ENCODE measurements around the gene ERI3.
A peak's percentile ranks its signal among the peaks of the same experiment; 100 is the strongest.

ERI3 gene, protein sequence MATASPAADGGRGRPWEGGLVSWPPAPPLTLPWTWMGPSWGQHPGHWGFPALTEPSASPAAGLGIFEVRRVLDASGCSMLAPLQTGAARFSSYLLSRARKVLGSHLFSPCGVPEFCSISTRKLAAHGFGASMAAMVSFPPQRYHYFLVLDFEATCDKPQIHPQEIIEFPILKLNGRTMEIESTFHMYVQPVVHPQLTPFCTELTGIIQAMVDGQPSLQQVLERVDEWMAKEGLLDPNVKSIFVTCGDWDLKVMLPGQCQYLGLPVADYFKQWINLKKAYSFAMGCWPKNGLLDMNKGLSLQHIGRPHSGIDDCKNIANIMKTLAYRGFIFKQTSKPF

DNA sequence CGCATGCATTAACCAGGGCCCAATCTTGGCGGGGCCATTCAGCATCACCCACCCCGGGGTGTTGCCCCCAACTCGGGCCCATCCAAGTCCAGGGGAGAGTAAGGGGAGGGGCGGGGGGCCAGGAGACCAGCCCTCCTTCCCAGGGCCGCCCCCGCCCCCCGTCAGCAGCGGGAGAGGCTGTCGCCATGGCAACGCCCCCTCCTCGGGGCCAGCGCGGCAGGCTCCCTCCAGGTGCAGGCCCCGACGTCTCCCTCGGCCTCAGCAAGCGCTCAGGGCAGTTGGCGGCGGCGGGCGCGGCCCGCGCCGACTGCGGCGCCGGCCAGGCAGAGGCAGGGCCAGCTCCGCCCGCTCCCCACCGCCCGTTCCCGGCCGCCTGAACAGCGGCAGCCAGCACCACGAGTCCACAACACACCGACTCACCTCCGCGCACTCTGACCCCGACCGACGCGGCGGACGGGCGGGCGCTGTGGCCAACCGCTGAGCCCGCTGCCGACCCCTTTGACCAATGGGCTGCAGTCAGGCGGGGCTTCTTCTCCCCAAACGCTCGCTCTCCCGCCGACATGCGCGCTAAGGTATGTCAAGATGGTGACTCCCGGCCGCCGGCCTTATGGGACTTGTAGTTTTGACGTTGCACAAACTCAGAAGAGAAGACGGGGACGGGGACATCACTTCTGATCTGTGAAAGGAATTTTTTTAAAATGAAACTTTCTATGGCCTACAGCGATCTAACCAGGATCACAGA lies at the start of gene ERI3:
Gene ERI3 (minus strand): TSS at position 418 of the 742 bp plus-strand sequence. CDS start 231 bp downstream, at position 187.
- DNase-seq: peak; percentile 99

DNA sequence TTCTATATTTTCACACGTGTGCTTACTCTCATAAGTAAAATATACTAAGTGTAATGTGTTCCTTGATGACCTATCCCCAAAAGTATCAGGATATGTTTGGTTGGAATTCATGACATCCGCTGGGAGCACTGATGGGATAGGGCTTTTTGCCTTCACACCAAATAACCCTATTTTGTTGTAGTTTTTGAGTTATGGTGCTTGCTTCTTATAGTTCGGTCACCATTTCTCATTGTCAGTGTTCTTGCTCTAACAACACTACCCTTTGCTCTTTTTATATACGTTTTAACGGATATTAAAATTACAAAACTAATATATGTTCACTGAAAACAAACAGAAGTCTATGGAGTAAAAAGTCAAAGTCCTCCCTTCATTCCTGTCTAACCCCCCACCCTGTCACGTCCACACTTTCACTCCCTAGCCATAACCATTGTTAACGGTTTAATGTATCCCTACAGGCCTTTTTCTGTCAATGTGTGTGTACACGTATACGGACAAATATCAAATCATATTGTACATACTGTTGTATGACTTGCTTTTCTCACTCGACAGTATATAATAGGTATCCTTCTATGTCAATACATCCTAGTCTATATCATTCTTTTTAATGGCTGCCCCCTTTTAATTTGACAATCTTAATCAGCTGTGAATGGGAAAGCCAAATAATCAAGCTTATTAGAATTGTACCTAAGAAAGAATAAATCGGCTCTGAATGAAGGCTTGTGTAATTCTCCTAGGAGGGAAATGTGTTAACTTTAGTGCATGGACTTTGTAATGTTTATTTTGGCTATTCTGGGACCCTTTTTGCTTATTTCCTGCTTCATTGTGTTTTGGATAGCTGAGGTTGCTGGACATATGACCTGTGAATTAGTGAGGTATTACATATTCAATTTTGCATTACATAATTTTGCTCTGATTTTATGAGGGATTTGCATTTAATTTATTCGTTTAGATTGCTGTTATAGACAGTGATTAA lies 46.5 kb upstream of the ERI3 start:
- DNase-seq: no peak

DNA sequence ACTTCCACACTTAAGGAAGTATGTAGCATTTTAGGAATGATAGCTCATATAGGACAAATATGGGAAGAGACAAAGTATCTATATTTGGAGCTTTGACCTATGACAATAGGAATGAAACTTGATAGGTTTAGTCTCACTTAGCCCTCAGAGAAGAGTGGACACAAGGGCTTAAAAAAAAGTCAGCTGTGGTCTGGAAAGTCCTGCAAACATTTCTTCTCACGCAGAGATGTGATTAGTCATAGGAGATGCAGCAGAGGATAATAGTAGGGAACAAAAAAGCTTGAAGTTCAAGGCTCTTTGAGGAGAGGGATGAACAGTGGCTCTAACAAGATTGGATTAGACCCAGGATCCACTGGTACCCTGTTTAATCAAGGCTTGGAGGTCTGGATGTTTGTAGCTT lies 35.2 kb upstream of the ERI3 start:
- DNase-seq: no peak

DNA sequence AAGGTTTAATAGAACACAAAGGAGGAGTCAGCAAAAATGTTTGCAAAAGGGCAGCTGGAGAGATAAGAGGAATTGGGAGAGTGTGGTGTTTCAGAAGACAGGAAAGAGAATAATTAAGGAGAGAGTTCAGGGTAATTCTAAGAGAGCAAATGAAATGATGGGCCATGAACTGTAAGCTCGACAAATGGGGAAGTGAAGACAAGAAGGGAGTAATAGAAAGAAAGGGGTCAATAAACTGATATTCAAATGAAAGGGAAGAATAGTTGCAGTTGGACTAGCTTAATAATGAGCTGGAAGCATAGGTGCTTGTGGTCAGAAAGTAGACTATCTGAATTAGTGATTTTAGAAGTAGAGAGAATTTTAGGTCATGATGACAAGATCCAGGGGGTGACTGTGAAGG lies 34.4 kb upstream of the ERI3 start:
- DNase-seq: no peak

DNA sequence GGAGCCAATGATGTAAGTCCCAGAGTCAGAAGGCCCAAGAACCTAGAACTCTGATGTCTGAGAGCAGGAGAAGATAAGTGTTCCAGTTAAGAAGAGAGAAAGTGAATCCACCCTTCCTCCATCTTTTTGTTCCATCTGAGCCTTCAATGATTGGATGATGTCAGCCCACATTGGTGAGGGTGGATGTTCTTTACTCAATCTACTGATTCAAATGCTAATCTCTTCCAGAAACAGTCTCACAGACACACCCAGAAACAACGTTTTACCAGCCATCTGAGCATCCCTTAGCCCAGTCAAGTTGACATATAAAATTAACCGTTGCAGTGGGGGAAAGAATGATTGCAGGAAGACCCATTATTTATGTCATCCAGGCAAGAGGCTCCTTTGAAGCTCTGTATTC lies 33.5 kb upstream of the ERI3 start:
- no peak for DNase-seq

DNA sequence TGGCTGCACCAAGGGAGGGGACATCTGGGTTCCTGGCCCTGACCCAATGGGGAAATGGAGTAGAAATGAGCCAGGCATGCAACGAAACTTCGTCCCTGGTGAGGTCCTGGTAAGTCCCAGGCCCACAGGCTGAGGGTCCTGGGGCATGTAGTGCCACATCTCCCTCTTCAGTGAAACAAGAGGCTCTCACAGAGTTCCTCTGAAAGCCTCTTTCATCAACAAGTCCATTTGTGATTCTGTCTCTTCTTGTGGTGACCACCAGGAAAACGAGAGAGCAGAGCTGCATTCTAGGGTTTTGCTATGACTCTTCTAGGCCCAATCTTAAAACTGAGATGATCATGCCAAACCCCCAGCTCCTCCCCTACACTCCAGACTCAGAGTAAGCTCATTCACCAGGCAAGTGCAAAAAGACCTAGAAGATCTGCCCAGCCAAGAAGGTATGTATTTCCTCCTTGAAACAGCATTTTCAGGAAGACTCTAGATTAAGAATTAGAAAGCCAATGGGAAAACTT lies 25.7 kb upstream of the ERI3 start:
- DNase-seq: no peak

DNA sequence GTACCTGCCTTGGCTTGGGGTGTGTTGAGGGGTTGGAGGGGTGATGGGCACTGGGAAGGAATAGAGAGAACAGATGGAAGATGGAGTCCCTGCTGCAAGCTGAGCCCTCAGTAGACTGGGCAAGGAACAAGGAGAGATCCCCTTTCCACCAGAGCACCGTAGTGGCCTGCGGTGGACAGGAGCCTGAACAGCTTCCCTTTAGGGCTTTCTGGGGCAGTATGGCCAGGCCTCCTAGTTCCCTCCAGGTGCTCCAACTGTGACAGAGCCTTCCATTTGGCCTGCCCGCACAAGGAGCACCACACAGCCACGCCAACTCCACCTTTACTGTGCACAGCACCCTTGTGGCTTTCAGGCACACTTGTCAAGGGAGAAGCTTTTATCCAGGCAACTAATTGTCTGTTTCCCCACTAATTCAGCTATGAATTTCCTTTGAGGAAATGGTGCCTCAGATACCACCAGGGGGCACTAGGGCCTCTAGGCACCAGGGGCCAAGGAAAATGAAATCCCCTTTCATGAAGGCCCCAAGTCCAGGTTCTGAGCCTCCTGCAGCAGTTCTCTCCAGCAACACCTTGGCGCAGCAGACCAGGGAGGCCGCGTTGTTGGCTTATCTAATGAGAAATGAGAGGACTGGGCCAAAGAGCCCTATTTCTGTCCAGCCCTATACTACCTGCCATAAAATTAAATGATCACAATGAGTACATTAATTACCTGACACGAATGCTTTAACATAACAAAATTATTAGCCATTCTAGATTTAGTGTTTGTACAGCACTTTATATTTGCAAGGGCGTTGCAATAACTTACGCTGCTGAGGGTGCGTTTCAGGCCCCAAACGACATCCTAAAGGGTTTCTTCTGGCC lies 23.1 kb upstream of the ERI3 start:
- peak; percentile 74 for DNase-seq

DNA sequence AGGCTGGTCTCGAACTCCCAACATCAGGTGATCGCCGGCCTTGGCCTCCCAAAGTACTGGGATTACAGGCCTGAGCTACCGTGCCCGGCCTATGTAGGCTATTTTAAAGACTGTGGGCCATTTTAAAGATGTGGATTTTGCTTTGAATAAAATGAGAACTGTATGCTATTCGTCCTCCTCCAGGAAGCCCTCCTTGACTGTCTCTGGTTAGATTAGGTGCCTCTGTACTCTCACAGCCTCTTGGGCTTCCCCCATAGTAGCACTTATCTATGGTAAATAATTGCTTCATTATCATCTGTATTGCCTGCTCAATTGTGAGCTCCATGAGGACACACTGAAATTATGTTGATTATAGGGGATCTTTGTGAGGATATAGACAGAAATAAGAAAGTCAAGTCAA lies 20.5 kb upstream of the ERI3 start:
- DNase-seq: no peak

DNA sequence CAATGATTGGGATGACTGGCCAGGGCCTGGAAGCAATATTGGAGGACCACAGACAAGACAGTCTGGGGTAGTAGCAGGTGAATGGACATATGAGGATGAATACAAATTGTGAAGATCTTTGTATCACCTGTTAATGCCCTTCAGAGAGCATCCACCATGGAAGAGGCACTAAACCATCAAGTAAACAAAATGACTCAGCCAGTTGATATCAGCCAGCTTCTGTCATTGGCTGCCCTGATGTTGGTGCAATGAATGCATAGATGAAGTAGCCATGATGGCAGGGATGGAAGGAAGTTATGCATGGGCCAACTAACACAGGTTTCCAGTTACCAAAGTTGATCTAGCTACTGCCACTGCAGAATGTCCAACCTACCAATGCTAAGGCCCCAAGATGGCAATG lies 16.1 kb upstream of the ERI3 start:
- DNase-seq: no peak

DNA sequence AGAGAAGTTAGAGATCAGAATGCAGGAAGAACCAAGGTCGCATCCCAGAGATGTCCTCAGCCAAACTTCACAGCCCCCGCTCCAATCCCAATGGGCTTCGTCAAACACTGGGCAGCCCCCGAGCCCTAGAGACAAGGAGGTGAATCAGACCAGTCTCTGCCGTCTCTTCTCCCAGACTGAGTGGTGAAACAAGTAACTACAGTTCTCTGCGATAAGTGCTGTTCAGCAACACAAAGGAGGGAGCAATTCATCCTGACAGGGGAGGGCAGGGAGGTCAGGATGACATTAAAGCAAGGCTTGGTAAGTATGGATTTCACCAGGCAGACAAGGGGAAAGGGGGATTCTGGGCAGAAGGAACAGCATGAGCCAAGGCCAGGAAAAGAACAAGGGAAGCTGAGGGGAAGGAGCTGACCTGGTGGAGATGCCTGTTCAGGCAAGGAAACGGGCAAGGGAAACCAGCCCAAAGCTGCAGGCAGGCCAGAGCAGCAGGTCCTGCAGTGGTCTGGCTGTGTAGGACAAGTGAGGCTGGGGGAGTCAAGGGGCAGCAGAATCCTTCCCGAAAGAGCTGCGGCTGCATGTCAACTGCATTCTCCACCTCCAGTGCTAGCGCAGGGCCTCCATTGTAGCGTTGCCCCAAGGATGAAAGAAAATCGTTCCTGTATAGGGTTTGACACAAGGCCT lies 13.6 kb upstream of the ERI3 start:
- no peak for DNase-seq

DNA sequence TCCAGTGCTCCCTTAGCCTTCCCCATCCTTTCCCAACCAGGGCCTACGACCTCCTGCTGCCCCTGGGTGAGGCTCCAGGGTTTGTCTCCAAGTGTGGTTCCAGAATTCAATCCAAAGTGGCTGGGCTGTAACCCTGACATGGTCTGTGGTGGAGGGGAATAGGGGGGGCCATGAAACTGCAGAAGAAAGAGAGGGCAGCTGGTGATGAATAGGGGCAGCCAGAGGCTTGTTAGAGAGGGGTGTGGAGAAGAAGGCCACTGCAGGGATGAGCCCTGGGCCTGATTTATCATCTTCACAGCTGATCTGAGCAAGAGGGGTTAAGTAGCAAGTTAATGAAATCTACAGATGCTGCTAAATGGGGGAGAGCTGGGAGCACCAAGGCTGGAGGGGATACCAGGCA lies 12.9 kb upstream of the ERI3 start:
- DNase-seq: no peak

DNA sequence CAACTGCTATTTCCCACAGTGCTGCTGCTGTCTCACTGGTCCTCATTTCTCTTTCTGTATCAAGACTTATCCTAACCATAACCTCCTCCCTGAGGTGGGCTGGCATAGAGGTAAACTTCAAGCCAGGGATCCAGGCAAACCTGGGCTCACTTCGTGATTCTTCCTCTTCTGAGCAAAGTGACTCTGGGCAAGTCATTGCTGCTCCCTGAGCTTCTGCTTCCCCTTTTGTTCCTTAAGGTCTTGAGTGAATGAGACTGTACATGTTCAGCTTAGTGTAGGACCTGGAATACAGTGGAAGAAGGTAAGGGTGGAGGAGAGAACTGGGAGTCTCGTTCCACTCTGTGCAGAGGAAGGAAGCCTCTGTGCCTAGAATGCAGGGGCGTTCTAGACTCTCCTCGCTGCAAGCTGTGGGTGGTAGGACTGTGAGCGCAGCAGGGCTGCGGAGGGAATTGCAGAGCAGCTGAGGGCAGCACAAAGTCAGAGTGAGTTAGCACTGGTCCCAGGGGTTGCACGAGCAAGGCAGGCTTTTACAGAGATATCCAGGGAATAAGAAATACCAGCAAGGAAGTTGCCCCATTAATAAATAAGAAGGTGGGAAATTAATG lies 11.4 kb upstream of the ERI3 start:
- no peak for DNase-seq

DNA sequence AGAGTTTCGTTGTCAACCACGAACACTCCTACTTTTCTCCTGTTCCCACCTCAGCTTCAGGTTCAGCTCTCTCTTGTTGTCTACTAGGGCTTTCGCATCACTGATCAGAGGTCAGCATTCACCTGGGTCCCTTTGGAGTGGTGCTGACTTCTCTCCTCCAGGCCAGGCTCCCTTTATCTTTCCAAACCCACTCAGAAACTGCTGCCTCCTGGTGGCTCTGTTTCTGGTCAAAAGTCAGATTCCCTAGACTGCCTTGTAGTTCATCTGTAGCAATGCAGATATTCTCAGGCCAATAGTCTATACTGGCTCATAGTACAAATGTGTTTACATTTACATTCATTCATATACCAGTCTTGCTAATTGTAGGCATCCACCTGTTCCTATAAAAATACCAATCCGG lies 6.4 kb upstream of the ERI3 start:
- DNase-seq: no peak

DNA sequence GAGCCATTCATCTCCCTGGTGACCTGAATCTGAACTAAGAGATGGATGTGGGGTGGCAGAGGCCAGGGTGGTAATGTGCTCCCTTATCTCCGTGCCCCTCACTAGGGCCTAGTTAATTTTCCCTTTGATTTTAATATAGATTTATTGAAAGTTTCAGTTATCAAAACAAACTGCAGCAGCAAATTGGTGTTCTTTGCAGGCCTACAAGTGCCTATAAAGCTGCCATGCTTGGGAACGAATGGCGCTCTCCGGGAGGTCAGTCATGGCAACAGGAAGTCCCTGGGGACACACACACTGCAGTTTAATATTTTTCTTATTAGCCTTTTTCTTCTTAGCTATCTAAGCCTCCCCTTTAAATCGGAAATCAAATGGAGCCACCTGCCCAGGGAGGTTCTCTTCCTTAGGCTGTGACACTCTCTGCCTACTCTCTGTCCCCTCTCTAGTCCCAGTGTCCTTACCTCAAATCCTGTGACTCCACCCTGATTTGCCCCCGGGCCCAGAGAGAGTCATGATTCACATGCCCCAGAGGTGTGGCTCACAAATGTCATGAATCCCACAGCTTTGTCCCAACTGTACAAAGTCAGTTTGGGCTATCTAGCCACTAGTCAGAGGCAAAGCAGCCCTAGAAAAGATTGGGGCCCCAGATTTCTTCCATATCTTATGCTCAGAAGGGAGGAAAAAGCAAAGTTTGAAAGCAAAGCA lies 4.3 kb upstream of the ERI3 start:
- DNase-seq: no peak

DNA sequence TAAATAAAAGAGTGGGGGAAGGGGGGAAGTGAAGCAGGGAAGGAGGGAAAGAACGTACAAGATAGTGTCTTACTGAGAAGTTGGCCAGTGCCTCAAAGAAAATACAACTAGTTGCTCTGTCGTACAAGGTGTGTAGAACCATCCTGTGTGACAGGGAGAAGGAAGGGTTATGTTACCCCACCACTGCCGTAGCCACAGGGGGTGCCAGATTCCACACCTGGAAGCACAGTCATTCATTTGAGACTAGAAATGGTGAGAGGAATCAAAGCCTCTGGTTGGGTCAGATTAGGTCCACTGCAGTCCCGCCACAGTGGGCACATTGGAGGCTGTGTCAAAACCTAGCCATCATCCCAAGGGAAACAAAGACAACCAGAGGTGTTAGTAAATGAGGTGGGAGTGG lies 2.7 kb upstream of the ERI3 start:
- no peak for DNase-seq

DNA sequence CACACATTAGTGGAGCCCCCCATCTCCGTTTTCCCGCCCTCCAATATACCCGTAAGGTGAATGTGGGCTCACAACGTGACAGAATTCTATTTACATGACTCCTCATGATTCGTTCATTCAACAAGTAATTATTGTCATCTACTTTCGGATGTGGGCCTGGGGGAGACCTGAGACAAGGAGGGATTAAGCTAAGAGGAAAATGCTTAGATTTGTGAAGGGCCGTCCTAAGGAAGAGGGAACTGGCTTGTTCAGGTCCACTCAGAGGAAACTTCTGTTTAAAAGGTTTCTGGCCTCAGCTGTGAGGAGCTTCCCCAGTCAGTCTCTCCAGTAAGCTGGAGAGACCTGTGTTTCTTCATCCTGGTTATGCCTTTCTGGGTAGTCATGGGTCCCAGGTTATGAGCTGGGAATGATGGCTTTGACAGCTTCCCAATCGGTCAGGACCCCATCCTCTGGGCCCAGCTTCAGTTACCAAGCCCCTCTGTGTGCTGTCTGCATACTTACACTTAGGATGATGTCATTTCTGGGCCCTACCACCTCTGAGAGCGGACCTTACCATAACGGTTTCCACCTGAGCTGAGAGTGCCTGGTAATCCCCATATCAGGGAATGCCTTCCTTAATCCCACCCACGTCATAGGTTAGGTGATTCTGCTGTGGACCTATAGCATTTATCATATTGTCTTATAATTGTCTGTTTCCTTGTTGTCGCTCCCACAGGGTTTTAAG lies 687 bp upstream of the ERI3 start:
- DNase-seq: no peak

DNA sequence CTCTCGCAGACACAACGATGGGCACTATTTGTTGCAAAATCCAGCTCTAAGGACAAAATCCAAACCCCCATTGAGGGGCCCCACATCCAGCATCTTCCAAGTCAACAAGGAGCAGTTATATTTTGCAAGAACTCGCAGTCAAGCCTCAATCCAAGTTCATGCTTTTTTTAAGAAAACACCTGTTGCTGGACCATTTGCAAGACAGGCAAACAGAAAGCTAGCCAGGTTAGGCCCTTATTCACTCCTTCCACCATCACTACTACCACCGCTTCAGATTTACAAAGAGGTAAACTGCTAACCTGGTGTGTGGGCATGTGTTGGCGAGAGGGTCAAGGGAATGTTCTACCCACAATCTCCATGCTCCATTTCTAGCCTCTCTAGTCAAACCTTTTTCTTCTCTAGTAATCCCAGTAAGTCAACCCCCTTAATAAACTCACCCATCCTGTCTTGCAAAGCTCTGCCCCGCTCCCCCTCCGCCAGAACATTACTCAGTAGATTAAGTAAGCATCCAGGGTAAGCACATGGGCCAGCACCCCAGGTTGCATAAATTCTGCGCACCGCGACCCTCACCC lies 703 bp downstream of the ERI3 start:
- no peak for DNase-seq

DNA sequence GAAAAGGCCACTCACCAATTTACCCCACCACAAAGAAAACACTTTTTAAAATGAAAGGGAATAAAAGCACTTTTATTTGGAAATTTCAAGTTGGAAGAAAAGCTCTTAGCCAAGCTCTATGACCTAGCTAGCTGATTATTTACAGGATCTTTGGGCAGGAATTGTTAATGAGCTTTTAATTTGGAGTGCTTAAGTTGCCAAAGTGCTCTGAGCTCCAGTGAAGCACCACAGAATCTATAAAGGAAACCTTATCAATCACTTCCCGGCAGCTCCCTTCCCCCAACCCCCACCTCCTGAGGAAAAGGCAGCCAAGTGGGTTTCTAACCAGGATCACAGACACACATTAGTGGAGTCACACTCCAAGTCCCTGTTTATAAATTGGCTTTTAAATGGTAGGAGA lies 1.5 kb downstream of the ERI3 start:
- no peak for DNase-seq

DNA sequence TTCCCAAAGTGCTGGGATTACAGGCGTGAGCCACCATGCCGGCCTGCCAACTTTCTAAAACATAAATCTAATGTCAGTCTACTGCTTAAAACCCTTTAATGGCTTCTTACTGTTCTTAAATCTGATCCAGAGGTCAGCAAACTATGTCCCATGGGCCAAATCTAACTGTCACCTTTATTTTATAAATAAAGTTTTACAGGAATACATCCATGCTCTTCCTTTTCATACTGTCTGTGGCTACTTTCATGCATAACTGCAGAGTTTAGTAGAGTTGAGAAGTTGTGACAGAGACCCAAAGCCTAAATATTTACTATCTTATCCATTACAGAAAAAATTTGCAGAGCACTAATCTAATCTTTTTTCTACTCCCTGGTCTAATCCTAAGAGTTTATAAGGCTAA lies 3.8 kb downstream of the ERI3 start:
- DNase-seq: no peak

All from NCI-H526 treated with DMSO at 0.1 percent for 48 hours (cell line).